ENCODE measurements around the gene CNRIP1.
"Not testable (repeated sequence)": the region's sequence is repeated elsewhere in the genome, so short reads cannot be mapped to it uniquely, and the experiment has no call there.

Gene CNRIP1

DNA sequence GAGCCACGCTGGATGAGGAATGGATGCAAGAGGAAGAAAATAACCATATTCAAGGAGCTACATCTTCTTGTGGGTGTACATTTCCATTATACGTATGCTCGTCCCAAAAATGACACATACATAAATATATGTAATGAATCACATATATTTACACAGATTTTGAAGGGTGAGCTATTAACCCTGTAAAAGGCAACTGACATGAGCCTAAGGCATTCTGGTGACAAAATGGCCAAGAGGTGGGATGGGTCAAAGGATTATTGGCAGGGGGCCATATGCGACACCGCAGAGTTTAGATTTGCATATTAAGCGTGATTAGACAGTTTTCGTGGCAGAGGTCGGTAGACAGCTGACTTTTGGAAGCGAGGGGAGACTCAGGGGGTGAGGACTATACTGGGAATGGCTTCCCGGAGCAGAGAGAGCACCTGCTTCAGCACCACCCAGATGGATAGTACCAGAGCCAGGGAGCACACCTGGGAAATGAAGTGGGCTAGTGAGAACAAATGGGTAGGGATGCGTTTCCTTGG, 431 bp upstream of the CNRIP1 start:
- Mint-ChIP-seq H3K4me3 (peak overlapping the region; percentile 11), H3K27ac (no peak overlapping the region), H3K9me3 (no peaks in the 10 kb centered on the region), H3K27me3 (peaks cover 52% of the 10 kb centered on the region), H3K4me1 (peaks cover 5% of the 10 kb centered on the region), H3K36me3 (no peaks in the 10 kb centered on the region)
- no peak for DNase-seq
- CTCF ChIA-PET: no interaction called here

DNA sequence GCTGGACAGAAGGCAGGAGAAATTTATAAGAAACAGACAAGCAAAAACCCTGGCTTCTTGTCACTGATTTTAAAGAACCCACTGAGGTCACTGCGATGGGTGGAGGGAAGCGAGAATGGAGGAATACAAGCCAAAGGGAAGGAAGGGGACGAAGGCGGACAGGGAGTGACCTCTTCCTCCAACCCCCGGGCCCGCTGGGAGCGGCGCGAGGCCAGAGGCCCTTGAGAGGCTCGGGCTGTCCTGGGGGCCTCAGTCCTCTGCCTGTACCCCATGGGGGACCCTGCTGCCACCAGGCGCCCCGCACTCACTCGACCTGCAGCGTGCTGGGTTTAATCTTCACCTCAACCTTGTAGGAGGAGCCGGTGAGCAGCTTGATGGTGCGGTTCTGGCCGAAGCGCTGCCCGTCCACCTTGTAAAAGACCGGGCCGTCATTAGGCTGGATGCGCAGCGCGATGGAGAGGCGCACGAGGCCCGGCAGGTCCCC, 793 bp downstream of the CNRIP1 start:
- Mint-ChIP-seq H3K4me1 (peaks cover 5% of the 10 kb centered on the region), H3K9me3 (no peaks in the 10 kb centered on the region), H3K4me3 (peak overlapping the region; percentile 35), H3K27ac (peak overlapping the region; percentile 42), H3K36me3 (no peaks in the 10 kb centered on the region), H3K27me3 (peaks cover 48% of the 10 kb centered on the region)
- DNase-seq: no peak
- CTCF ChIA-PET: no interaction called here

DNA sequence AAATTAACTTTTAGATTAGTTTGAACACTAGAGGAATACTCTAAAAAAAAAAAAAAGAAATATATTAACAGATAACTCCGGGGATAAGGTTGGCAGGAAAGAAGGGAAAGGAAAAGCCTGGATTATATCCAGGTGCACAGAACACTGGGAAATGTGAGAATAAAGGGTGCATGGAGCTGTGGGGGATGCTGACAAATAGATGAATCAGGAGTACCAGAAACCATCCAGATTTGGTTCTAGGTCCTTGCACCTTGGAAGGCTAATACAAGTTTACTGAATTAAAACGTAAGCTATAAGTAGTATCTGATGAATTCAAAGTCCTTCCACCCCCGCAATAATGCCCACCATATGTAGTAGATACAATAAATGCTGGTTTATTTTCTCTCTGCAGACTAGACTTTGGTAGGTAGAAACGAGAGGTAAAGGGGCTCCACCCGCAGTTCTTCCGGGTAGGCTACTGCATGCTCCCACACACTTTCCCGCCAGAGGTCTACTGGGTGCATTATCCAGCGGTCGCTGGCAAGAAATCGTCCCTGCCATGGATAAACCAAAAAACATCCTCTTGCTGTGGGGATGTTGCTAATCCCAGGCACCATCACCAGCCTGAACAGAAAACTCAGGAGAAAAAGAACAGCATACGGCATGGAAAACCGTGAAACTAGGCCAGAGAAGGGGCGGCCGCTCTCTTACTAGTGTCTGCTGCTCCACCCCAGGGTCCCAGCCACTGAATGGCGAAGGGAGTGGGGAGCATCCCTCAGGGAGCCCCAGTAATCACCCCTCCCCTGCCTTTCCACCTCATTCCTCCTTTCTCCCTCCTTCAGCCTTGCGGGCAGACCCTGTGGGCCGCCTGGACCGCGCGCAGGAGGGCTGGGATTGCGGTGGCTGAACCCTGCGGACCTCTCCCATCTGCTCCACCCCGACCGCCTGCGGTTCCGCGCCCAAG, 1.5 kb downstream of the CNRIP1 start:
- no peaks in the 10 kb centered on the region for H3K9me3 Mint-ChIP-seq
- CTCF ChIA-PET: no interaction called here
- no peak overlapping the region for H3K4me3 Mint-ChIP-seq
- H3K4me1 Mint-ChIP-seq: peaks cover 5% of the 10 kb centered on the region
- H3K27me3 Mint-ChIP-seq: peaks cover 48% of the 10 kb centered on the region
- peak overlapping the region; percentile 42 for H3K27ac Mint-ChIP-seq
- DNase-seq: no peak
- no peaks in the 10 kb centered on the region for H3K36me3 Mint-ChIP-seq

DNA sequence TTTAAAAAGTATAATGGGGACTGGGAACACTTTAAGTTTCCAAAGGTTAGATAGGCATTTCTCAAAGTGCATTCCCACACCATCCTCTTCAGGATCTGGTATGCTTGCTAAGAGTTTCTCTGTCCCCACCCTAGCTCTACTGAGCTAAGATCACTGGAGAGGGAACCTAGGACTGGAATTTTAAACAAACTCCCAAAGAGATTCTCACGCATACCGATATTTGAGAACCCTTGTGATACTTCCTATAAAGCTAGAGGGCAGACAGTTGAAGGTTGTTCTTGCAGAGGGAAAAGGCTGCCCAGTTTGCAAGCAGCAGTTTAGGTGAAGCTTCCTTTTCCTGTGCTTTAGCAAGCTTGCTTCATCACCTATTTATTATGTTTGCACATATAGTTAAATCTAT, 3.6 kb downstream of the CNRIP1 start:
- CTCF ChIA-PET: interaction anchor here (0.7 to 1.0 kb wide), 2 partner anchors 125 to 150 kb away, joined by 3 read pairs; no protein-coding TSS in a partner anchor
- Mint-ChIP-seq H3K9me3 (no peaks in the 10 kb centered on the region), H3K27ac (no peak overlapping the region), H3K4me1 (peaks cover 5% of the 10 kb centered on the region), H3K27me3 (peaks cover 53% of the 10 kb centered on the region), H3K4me3 (no peak overlapping the region), H3K36me3 (no peaks in the 10 kb centered on the region)
- DNase-seq: no peak

DNA sequence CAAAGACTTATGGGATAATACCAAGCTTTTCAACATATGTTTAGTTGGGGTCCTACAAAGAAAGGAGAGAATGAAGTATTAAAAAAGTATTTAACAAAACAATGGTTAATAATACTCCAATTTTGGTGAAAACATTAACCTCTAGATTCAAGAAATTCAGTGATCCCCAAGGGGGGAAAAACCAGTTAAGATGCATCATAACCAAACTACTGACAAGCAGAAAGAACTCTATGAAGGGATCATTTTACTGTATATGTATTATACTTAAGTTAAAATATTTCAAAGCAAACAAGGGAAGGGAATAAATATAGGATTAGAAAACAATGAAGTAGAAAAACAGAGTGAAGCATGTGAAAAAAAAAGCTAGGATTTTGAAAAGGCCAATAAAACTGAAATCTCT, 8.7 kb downstream of the CNRIP1 start:
- Mint-ChIP-seq H3K4me1 (no peaks in the 10 kb centered on the region), H3K27ac (no peak overlapping the region), H3K9me3 (no peaks in the 10 kb centered on the region), H3K36me3 (no peaks in the 10 kb centered on the region), H3K4me3 (no peak overlapping the region), H3K27me3 (peaks cover 30% of the 10 kb centered on the region)
- DNase-seq: no peak
- CTCF ChIA-PET: no interaction called here

DNA sequence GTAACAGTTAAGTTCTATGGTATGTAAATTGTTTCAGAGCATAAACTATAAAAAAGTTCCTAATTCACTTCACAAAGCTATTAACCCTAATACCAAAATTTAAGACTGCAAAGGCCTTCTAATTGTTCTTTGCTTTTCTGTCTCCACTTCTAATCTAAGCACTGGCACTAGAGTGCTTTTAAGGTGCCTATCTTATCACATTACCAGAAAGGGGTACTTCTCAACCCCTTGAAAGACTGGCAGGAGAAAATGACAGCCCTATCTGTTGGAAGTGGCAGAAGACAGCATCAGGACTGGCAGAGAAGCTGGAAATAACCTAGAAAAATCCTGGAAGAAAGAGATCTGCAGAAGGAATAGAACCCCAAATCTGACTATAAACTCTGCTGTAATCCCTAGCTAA, 10.3 kb downstream of the CNRIP1 start:
- Mint-ChIP-seq H3K36me3 (no peaks in the 10 kb centered on the region), H3K9me3 (no peaks in the 10 kb centered on the region), H3K4me1 (no peaks in the 10 kb centered on the region), H3K4me3 (no peak overlapping the region), H3K27me3 (peaks cover 30% of the 10 kb centered on the region), H3K27ac (no peak overlapping the region)
- CTCF ChIA-PET: no interaction called here
- no peak for DNase-seq

DNA sequence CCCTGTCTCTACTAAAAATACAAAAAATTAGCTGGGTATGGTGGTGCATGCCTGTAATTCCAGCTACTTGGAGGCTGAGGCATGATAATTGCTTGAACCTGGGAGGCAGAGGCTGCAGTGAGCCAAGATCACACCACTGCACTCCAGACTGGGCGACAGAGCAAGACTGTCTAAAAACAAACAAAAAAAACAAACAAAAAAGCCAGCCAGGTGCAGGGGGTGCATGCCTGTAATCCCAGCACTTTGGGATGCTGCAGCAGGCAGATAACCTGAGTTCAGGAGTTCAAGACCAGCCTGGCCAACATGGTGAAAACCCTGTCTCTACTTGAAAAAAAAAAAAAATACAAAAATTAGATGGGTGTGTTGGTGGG, 15.9 kb downstream of the CNRIP1 start:
- not testable (repeated sequence) for DNase-seq, H3K9me3 Mint-ChIP-seq, H3K27ac Mint-ChIP-seq, H3K4me3 Mint-ChIP-seq, H3K36me3 Mint-ChIP-seq, H3K4me1 Mint-ChIP-seq
- CTCF ChIA-PET: interaction anchor here (1.3 to 1.8 kb wide), 2 partner anchors 11 to 54 kb away, joined by 3 to 5 read pairs; no protein-coding TSS in a partner anchor
- peaks cover 14% of the 10 kb centered on the region for H3K27me3 Mint-ChIP-seq

DNA sequence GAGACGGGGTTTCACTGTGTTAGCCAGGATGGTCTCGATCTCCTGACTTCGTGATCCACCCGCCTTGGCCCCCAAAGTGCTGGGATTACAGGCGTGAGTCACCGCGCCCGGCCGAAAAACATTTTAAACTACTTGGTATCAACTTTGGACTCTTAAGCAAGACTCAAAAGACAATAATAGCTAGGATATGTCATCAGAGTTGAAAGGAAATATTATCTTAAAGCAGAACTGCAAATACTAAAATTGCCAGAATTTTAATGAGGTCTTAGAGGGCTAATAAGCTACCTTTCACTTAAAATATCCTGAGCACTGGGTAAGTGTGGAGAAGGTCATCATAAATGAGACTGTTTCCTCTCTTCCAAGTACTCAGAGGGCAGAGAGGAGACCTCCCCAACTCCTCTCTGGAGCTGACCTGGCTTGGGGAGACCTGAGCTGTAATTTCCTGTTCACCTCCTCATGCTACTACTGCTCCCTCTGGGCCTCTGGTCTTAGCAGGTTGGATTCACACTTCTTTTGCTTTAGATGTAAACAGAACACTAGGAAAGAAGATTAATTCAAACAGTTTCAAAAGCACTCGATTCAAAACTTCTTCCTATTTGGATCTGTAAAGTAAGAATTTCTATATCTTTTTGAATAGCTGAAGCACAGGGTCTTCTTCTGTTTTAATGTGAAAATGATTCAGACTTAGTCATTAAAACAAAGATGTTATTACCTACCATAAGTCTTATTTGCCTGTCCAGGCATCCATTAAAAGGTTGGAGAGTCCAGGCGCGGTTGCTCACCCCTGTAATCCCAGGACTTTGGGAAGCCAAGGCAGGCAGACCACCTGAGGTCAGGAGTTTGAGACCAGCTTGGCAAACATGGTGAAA, 16.5 kb downstream of the CNRIP1 start:
- Mint-ChIP-seq H3K4me1 (no peaks in the 10 kb centered on the region), H3K27me3 (peaks cover 10% of the 10 kb centered on the region), H3K27ac (no peak overlapping the region), H3K4me3 (no peak overlapping the region), H3K36me3 (no peaks in the 10 kb centered on the region), H3K9me3 (no peaks in the 10 kb centered on the region)
- CTCF ChIA-PET: interaction anchor here (0.6 to 1.8 kb wide), 3 partner anchors 10 to 55 kb away, joined by 3 to 5 read pairs (median 3); no protein-coding TSS in a partner anchor
- DNase-seq: no peak

DNA sequence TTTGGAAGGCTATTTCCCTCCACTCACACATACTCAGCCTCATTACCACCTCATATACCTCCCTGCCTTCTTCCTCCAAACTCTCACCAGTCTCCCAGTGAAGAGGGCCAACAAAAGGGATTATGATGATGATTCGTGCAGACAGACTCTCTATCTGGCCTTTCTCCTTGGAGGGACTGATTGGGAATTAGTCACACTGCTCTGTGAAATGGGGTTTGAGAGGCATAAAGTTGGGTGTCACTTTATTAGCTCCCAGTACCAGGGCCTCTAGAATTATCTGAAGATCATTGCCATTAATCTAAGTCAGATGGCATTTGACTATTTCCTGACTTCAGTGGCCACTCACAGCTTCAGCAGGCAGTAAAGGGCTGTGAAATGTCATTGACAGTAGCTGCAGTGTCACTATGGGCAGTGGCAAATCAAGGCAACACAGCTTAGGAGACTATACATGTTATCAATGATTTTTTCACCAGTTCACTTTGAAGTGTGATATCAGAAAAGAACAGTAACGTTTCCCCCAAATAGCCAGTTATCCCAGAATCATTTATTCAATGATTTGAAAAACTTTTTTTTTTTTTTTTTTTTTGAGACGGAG, 17.4 kb downstream of the CNRIP1 start:
- no peak overlapping the region for H3K4me3 Mint-ChIP-seq
- no peak overlapping the region for H3K27ac Mint-ChIP-seq
- no peaks in the 10 kb centered on the region for H3K36me3 Mint-ChIP-seq
- H3K9me3 Mint-ChIP-seq: no peaks in the 10 kb centered on the region
- H3K4me1 Mint-ChIP-seq: no peaks in the 10 kb centered on the region
- peaks cover 6% of the 10 kb centered on the region for H3K27me3 Mint-ChIP-seq
- CTCF ChIA-PET: interaction anchor here (0.6 to 0.9 kb wide), 3 partner anchors 9 to 50 kb away, joined by 3 to 4 read pairs (median 3); no protein-coding TSS in a partner anchor
- no peak for DNase-seq

DNA sequence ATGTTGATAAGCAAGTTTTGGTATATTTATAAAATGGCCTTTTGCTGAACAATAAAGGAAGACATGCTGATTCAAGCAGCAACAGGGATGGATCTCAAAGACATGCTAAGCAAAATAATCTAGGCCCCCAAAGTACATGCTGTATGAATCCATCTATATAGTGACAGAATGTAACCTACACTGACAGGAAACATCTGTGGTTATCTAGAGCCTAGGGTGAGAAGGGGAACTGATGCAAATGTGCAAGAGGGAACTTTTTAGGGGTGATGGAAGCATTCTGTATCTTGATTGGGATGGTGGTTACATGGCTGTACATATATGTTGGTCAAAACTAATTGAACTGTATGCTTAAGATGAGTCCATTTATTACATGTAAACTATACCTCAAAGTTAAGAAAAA, 24.2 kb downstream of the CNRIP1 start:
- CTCF ChIA-PET: interaction anchor here (1.8 to 4.9 kb wide), 2 partner anchors 11 to 173 kb away, joined by 5 to 28 read pairs; no protein-coding TSS in a partner anchor
- no peak for DNase-seq
- H3K4me1 Mint-ChIP-seq: no peaks in the 10 kb centered on the region
- H3K36me3 Mint-ChIP-seq: no peaks in the 10 kb centered on the region
- peaks cover 5% of the 10 kb centered on the region for H3K27me3 Mint-ChIP-seq
- H3K9me3 Mint-ChIP-seq: no peaks in the 10 kb centered on the region
- no peak overlapping the region for H3K27ac Mint-ChIP-seq
- no peak overlapping the region for H3K4me3 Mint-ChIP-seq

DNA sequence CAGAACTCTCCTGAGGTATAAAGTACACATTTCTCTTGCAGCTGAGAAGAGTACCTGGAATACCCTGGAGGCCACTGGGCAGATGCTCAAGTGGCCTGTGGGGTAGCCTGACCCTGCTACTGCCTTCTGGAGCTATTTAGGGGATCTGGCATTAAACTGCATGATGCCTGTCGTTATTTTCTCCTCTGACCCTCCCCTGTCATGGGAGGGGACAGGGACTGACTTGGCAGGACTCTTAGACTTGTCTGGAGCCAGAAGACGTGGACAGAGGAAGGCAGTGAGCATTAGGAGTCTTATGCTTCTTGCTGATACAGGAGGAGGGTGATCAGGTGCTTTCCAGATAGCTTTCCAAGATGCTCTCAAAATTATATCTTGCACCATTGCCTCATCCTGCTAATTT, 24.8 kb downstream of the CNRIP1 start:
- CTCF ChIA-PET: interaction anchor here (1.8 to 4.9 kb wide), 2 partner anchors 11 to 173 kb away, joined by 5 to 28 read pairs; no protein-coding TSS in a partner anchor
- Mint-ChIP-seq H3K4me3 (no peak overlapping the region), H3K36me3 (no peaks in the 10 kb centered on the region), H3K27ac (no peak overlapping the region), H3K27me3 (no peaks in the 10 kb centered on the region), H3K9me3 (no peaks in the 10 kb centered on the region), H3K4me1 (no peaks in the 10 kb centered on the region)
- DNase-seq: no peak

DNA sequence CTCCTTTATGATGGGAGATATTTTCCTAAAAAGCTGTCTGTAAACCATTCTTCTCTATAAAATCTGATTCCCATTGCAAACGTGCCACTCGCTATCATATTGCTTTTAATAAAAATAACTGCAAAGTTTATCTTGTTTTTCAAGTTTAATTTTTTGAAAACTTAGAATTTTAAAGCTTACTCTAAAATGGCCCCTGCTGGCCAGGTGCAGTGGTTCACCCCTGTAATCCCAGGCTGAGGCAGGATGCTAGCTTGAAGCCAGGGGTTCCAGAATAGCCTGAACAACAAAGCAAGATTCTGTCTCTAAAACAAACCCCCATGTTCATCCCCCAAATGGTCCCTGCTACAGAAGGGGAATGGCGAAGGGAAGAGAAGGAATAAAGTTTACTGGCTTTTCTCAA, 25.6 kb downstream of the CNRIP1 start:
- H3K9me3 Mint-ChIP-seq: no peaks in the 10 kb centered on the region
- no peak for DNase-seq
- CTCF ChIA-PET: interaction anchor here (1.8 to 4.9 kb wide), 3 partner anchors 10 to 172 kb away, joined by 5 to 28 read pairs (median 8); no protein-coding TSS in a partner anchor
- no peak overlapping the region for H3K4me3 Mint-ChIP-seq
- H3K27me3 Mint-ChIP-seq: peaks cover 4% of the 10 kb centered on the region
- no peak overlapping the region for H3K27ac Mint-ChIP-seq
- H3K36me3 Mint-ChIP-seq: no peaks in the 10 kb centered on the region
- H3K4me1 Mint-ChIP-seq: no peaks in the 10 kb centered on the region

DNA sequence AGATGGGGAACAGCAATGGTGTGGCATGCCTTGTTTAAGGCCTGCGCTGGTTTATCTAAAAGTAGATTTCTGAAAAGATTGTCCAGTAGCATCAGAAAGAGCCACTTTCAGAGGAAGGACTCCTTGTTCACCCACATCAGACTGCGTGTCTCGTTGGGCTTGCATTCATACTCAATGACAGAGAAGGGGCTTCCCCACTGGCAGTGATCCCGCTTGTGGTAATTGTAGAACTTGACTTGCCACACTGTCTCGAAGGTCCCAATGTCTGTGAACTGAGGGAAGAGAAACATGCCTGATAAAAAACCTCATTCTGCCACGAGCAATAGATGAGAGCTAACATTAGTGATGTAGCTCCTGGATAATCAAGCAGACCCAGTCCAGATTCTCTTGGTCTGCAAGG, 26.0 kb downstream of the CNRIP1 start:
- no peak for DNase-seq
- CTCF ChIA-PET: interaction anchor here (0.9 to 4.9 kb wide), 6 partner anchors 9 to 262 kb away, joined by 3 to 28 read pairs (median 6); no protein-coding TSS in a partner anchor
- no peaks in the 10 kb centered on the region for H3K36me3 Mint-ChIP-seq
- no peaks in the 10 kb centered on the region for H3K9me3 Mint-ChIP-seq
- no peaks in the 10 kb centered on the region for H3K4me1 Mint-ChIP-seq
- H3K27me3 Mint-ChIP-seq: peaks cover 4% of the 10 kb centered on the region
- H3K27ac Mint-ChIP-seq: no peak overlapping the region
- H3K4me3 Mint-ChIP-seq: no peak overlapping the region

Data from activated naive CD4-positive, alpha-beta T cell treated with anti-CD3 and anti-CD28 coated beads, Interleukin-2, amount 10 ng/mL, durations not matched to agents 7 days and 5 days (primary cell).